ENCODE data around the gene SUPT3H.

GRCh38 chr6:45123023-45123422 lies 254.7 kb downstream of the SUPT3H start:
- TF ChIP-seq YY1 (IDR thresholded peaks at IDR 0.05; ENCODE audit: low read depth, low read length) (no peak), CTCF (IDR thresholded peaks at IDR 0.05; ENCODE audit: control extremely low read depth in 1 of 3, insufficient read depth in 1 of 3, low read depth in 1 of 3, low read length in 3 of 3) (no peak), RAD21 (IDR thresholded peaks at IDR 0.05 in 1 of 2, conservative IDR thresholded peaks at IDR 0.05 in 1 of 2; ENCODE audit: low read depth in 2 of 2, low read length in 2 of 2) (no peak), MAFK (IDR thresholded peaks at IDR 0.05; ENCODE audit: low read depth, low read length) (no peak), CREB1 (IDR thresholded peaks at IDR 0.05) (no peak), NRF1 (IDR thresholded peaks at IDR 0.05; ENCODE audit: low read depth, low read length) (no peak)
